Activated naive CD4-positive, alpha-beta T cell treated with Interleukin-2 at 50 U/mL for 16 hours (primary cell): Measurements from ENCODE around the gene SEC24B.
A peak's percentile ranks its signal among the peaks of the same experiment; 100 is the strongest.

ENCODE experiments used
- DNase-seq: peaks from one replicate; pipeline ENCODE4 v3.0.0-alpha.2; 2020

The SEC24B gene

DNA sequence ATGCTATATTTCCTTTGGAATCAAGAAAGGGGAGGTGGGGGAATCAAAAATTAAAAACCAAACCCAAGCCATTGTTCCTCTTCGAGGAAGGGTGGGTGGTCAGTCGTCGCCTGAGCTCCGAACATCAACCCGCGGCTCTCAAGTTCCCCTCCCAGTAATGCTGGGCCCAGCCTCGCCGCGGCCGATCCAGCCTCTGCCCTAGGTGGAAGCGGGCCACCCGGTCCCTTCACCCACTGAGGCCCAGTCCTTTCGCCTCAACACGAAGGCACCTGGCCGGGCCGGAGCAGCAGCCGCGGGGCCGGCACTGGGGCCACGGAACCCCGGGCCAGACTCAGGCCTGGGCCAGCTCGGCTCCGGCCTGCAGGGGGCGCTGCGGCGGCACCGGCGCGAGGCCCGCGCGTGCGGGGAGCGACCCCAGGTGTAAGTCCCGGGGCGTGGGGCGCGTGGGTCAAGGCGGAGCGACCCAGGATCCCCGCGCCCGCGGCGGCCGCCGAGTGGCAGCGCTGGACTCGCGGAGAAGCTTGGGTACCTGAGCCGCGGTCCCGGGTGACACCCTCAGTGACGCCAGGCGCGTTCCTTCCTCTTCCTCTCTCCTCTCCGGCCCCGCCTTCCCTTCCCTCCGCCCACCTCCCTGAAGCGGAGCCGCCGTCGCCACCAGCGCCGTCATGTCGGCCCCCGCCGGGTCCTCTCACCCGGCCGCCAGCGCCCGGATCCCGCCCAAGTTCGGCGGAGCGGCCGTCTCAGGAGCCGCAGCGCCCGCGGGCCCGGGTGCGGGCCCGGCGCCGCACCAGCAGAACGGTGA, at the start of gene SEC24B:
Gene SEC24B (plus strand): TSS at position 611 of the 802 bp plus-strand sequence. CDS start 55 bp downstream, at position 666.
- peak; percentile 89 for DNase-seq

DNA sequence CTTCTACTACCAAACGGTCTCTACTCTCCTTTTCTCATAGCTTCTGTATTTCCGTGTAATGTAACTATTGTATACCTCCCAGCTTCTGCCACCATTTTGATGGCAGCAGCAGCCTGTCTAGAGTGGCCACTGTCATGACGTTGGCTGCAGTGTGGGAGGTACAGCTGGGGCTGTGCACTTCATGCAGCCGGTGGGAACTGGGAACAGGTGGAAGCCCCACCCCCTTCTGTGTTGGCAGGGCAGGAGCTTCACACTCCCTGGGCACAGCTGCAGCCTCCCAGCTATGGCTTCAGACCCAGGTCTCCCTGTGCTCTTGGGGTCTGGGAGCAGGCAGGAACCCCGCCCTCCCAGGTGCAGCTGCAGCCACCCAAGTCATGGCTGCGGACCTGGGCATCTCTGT, 49.8 kb upstream of the SEC24B start:
- DNase-seq: no peak

DNA sequence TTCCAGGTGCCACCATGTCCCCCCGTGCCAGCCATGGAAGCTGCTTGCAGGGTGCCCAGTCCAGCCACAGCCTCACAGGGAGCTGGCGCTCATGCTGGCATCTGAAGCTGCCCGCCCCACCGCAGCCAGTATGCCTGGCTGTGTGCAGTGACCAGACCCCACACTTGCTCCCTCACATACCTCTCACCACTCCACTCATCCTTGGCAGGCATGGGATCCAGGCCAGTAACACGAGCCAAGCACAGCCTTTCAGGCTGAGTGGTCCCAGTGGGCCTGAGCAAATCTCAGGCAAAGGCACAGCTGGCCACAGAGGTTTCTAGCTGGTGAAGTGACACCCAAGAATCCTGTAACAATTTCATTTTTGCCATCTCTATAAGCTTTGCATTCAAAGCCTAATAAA, 48.4 kb upstream of the SEC24B start:
- DNase-seq: no peak

DNA sequence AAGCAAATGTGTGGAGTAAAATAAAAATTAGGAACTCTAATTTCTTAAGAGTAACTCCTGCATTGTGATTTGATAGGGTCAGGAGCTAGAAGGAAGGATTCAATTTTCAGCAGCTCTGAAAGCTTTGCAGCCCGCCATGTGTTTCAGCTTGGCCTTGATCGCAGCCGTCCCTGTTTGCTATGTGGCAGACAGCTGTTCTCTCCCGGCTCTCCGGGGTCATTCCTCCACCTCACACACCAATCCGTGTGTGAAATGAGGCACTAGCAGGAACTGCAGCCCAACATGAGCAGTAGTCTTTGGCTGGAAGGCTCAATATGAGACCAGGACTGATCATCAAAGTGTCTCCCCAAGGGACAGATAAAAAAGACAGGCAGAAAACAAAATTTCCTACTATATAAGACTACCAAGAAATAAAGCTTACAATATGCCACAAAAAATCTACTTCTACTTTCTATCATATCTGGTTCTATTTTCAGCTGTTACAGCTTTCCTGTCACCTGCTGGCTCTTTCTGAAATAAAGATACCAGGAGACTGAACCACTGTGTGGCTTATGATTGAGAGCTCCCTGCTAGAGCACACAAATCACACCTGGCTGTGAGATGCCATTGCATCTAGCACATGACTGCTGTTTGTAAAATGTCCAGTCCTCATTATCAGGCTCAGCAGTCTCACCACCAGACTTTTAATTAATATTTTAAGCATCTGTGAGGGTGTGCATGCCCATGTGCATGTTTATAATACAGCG, 44.1 kb upstream of the SEC24B start:
- no peak for DNase-seq

DNA sequence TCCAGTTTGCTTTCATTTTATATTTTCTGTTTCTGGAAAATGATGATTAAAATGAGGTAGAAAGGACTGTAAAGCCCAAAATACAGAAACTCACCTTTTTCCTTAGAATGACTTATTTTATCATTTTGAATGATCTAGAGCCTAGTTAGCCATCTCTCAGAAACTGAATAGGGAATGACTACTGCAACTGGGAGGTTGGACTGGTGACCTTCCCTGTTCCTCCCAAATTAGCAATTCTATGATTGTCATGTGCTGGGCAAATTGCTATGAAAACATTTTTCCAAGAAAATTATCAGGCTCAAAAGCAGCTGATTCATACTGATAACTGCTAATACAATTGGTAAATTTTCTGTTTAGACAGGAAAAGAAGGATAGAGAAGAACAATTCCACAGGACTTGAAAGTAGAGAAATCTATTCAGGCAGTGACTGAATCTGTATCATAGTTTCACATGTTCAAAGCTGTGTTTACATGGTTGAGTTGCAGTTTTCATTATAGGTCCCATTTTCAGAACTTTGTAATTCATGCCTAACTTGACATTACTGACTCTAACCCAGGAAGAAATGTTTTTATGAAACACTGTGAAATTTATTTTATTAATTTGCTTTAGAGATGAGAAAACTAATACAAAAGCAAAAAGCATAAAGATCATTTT, 43.4 kb upstream of the SEC24B start:
- no peak for DNase-seq

DNA sequence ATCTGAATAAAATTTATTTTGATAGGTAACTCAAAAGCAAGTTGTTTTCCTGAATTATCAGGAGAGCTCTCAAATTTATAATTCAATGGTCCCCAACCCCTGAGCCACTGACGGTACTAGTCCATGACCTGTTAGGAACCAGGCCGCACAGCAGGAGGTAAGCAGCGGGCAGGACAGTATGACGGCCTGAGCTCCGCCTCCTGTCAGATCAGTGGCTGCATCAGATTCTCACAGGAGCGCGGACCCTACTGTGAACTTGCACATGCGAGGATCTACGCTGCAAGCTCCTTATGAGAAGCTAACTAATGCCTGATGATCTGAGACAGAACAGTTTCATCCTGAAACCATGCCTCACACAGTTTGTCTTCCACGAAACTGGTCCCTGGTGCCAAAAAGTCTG, 37.9 kb upstream of the SEC24B start:
- no peak for DNase-seq

DNA sequence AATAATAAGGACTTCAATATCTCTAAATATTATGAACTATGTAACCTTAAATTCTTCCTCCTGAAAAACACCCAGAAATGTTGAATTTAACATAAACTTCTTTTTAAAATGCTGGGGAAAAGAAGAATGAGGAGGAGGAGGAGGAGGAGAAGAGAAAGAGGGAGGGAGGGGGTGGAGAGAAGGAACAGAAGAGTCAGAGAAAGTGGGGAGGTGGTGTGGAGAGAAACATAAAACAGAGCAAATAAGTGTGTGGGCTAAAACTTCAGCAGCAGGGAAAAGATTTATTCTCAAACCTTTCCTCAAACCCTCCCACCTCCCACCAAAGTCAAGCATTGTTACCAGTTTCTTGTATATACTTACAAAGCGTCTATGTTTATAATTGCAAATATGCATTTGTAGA, 34.7 kb upstream of the SEC24B start:
- no peak for DNase-seq

DNA sequence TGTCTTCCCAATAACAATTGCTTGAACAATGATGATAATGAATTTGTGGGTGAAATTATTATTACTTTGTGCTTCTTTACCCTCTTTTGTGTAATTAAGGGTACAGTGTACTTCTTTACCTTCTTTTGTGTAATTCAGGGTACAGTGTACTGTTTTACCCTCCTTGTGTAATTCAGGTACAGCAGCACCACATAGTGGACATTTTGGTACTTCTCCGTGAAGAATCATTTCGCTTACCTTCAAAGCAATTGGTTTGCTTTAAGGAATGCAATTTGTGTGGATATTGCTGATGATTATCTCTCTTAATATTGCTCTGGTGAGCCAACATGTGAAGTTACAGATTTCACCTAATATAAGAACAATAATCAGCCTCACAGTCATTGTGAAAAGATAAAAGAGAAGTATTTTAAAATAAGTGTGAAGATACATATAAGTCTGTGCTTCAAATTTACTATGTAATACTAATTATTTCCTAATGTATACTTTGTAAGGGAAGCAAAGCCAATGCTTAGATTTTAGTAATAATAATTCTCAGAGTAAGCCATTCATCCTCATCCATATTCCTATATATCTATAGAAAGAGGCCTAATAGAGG, 27.2 kb upstream of the SEC24B start:
- DNase-seq: no peak

DNA sequence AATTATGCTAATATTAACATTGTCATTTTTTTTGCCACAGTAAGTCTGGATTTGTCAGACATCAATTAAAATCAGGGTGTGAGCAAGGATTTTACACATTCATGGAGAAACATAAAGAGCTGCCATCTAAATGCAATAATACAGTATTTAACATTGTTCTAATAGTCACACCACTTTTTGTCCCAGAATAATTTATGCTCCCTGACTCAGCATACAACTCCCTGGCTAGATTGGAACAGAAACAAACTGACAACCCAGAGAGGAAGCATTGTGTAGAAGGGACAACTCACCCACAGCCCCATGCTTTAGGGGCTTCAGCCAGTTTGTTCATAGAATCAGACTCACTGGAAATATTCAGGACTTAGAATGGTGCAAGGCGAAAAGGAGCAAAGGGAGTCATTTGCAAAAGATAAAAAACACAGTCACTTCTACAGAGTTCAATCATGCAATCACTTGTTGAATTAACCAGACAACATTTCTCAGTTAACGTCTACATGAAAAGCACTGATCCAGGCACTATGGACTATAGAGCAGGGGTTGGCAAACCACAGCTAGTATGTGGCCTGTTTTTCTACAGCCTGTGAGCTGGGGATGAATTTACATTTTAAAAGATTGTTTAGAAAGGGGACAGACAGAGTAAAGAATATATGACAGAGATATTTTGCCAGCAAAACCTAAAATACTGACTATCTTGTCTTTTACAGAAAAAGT, 26.4 kb upstream of the SEC24B start:
- no peak for DNase-seq

DNA sequence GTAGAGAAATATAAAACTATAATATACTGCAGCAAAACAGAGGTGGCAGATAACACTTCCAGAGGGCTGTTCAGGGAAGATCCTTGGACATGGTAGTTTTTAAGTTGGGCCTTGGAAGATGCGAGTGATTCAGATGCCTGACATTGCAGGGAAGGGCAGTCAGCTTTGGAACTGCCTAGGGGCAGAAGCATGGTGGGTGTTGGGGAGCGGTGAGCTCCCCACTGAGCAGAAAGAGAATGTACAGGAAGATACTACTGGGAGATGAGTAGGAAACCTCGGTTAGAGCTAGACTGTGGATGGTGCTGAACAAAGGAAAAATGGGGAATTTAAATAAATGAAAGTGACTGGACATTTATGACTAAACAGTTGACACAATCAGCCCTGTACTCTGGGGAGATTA, 24.9 kb upstream of the SEC24B start:
- DNase-seq: no peak

DNA sequence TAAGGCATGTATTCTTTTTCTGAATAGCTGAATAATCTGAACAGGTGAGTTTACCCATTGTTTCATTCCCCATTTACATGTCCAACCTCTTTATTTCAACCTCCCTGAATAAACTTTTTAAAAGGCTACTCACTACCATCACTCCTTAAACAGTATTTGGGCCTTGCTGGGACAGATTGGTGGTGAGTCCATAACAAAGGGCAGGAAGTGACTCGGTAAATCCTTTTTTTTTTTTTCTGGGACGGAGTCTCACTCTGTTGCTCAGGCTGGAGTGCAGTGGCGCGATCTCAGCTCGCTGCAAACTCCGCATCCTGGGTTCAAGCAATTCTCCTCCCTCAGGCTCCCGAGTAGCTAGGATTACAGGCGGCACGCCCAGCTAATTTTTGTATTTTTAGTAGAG, 23.4 kb upstream of the SEC24B start:
- no peak for DNase-seq

DNA sequence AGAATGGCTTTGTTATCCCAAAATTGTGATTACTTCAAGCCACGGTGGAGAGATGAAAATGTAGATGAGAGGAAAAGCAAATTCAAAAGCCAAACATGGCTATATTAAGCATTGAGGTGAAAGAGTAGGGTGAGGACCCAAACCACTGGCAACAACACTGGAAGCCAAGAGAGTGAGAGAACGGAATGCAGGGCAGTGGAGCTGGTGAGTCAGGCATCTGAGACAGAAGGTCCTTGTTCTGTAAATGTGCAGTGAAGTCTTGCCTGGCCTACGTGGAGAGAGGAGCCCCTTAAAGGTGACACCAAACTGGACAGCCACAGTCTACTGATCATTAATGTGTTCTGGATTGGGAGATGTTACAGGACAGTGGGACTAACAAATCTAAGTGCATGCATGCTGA, 22.8 kb upstream of the SEC24B start:
- DNase-seq: no peak

DNA sequence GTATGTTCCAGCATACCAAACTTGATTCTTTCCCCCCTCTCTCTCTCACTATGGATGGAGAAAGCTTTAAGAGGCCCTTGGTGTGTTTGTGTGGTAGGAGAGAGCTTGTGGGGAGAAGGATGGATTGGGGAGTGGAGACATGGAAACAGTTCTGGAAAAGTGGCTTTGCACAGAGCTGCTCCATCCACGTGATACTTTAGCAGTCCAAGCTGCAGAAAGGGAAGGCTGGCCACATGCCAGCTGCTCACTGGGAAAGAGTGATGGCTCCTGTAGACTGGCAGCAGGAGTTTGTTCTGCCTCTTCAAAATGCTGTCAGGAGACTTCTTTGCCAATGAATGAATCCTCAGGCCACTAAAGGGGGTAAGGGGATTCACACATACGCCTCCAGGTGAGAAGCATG, 21.7 kb upstream of the SEC24B start:
- DNase-seq: no peak

DNA sequence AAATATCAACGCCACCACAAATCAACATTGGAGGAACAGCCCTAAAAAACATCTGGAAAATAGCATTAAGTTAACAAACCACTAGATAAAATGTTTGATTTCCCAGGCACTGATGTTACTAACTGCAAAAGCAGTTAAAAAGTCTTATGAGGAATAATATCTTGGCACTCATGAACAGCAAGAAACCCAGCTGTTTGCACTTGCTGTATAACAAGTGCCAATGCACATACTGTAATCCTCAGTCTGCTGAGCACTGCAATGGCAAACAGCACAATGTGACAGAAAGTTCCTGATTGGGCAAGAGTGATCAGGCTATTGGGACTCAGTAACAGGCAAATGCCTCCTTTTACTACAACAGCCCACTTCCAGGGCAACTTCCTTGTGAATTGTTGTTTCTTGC, 20.8 kb upstream of the SEC24B start:
- no peak for DNase-seq

DNA sequence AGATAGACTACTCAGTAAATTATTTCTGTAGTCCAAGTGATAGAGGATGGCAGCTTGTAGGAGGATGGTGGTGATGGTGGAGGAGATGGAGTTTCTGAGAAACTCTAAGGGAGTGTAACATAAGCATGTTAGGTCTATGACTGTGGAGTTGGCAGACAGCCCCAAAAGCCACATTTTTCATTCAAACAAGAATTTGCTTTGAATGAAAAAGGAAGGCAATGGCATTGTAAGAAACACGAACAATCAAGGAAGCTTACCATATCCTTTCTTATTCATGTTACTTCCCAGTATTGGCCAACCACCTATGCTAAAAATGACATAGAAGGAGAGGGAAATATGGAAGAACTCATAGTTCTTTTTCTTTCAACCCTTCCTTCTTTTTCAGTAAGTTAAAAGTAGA, 18.7 kb upstream of the SEC24B start:
- DNase-seq: no peak

DNA sequence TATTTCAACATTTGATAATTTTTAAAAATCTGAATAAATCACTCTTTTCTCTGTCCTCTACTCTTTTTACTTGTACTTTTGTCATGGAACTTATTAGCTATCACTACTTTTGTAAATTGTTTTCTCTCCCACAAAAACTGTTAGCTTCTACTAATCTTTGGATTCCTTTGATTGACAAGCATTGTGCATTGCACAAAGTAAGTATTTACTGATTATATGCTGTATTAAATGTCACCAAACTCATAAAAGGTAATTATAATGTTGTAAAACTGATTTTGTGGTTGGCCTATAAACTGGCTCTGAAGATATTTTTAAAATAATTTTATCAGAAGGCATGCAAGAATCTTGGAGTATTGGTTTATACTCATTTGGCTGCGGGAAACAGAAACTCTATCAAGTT, 15.0 kb upstream of the SEC24B start:
- no peak for DNase-seq

DNA sequence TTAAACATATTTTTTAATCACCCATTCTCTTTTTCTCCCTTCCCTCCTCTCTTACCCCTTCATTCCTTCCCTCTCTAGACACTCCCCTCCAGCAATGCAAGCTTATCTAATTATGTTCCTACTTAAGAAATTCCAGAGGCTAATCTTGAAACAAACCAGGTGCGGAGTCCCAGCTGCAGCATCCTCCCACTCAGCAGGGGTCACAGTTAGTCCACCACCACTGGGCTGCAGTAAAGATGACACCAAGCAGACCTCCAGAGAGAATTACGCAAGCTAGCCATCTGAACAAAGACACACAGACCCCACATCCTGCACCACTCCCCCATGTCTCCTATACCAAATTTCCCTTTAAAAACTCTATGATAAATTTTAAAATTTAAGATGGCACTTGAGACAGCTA, 13.9 kb upstream of the SEC24B start:
- DNase-seq: no peak

DNA sequence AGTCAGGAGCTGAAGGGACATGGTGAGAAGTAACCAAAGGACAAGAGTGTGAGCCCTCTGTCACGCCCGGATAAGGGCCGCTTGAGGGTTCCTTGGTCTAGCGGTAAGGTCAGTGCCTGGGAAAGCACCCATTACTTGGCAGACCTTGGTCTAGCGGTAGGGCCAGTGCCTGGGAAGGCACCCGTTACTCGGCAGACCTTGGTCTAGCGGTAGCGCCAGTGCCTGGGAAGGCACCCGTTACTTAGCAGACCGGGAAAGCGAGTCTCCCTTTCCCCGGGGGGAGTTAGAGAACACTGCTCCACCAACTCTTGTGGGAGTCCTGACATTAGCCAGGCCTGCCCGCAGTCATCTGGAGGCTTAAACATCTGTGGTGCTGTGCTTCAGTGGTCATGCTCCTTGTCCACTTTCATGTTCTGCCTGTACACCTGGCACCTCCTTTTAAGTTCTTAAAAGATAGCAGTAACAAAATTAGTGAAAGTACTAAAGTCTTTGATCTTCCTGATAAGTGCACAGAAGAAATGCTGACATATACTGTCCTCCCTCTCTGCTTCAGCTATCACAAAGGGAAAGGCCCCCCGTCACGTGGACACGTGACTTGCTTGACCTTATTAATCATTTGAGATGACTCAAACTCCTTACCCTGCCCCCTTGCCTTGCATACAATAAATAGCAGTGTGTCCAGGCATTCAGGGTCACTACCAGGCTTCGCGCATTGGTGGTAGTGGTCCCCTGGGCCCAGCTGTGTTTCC, 9.3 kb upstream of the SEC24B start:
- DNase-seq: no peak

DNA sequence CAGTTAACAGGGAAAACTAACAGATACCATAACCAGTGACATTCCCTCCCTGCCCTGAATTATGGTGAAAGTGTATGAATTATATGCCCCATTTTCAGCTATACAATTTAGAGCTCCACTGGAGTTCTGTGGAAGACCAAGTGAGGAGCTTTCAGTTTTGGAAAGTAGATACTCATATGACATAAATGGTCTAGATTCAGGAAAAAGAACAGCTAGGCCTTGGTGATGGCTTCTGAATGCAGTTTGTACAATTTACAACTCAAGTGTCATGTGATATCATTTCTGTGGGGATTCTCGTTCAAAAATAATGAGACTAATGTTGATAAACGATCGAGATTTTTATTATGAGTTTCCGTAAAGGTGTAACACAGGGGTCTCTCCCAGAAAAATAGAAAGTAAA, 8.2 kb upstream of the SEC24B start:
- no peak for DNase-seq

DNA sequence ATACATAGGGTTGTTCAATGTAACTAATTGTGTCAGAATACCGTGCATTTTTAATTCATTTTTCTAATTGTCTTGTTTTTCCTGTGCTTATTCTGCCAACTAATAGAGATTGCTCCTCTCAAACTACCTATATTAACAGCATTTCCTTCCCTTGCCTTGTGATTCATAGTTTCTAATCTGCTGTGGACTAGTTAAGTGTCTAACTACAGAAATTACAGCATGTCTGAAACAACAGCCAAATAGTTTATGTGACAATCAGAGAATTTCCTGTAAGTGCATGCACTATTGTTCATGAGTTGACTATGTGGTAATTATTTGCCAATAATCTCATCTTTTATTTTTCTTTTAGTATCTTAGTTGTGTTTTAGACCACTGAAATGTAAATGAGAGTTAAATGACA, 4.1 kb upstream of the SEC24B start:
- no peak for DNase-seq

DNA sequence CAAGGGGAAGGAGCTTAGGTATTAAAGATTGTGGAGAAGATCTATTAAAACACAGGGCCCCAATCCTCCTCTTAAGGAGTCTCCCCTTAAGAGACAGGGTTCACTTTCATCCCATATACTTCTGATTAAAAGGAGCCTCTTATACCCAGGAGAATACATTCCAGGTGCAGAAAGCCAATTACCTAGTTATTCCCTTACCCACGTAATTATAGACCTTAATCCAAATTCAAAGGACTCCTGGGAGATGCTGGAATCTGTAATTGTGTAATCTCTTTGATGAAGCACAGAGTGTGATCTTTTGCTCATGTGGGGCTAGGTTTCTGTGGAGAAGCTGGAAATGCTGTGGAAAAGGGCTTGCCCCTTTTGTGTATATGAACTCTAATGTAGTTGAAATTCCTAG, 1.4 kb upstream of the SEC24B start:
- DNase-seq: no peak

DNA sequence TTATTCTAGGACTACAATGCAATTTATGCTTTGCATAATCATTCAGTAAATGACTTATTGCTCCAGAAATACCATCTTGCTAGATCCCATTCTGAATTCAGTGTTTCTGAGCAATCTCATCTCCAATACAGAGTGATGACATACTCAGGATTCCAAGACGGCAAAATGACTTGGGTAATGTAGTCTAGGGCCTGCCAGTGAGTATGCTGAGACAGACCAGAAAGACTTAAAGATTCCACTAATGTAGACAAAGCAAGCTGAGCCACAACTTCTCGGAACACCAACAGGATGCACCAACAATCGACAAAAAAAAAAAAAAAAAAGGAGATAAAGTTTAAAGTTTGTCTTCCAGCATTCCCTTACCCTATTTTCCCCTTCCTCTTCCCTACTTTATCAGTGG, 919 bp upstream of the SEC24B start:
- DNase-seq: no peak
